22Rv1 (cell line): ENCODE data around the gene PLXNB1.

Experiments
- ZFX ChIP-seq: fragments of 450-650 bp; IDR thresholded peaks from 2 replicates; pipeline ENCODE4 v1.6.1; 2017; ENCODE audit warnings: antibody characterized with exemption, borderline replicate concordance
- TF ChIP-seq, protein P1 (sequence below): fragments of 450-650 bp; IDR thresholded peaks from 2 replicates; pipeline ENCODE4 v1.5.1; 2017; ENCODE audit warnings: mild to moderate bottlenecking

DNA sequence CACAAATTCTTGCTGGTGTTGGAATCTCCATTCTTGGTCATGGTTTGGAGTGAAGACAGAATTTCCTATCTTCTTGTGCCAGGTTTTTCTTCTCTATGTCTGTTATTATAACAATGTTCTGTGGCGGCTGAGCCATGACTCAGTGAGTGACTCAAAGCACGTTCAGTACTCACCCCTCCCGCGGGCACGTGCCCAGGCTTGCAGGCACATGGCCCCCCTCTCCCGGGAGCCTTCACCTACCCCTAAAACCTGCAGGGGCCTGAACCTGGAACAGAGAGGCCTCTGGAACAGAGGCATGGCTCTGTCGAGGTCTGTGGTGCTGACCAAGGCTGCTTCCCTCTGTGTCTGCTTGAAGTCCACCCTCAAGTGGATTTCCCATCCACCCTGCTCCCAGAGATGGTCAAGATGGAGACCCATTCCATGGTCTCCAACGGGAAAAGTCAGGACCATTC, 27.6 kb downstream of the PLXNB1 start:
- TF ChIP-seq, protein P1, sequence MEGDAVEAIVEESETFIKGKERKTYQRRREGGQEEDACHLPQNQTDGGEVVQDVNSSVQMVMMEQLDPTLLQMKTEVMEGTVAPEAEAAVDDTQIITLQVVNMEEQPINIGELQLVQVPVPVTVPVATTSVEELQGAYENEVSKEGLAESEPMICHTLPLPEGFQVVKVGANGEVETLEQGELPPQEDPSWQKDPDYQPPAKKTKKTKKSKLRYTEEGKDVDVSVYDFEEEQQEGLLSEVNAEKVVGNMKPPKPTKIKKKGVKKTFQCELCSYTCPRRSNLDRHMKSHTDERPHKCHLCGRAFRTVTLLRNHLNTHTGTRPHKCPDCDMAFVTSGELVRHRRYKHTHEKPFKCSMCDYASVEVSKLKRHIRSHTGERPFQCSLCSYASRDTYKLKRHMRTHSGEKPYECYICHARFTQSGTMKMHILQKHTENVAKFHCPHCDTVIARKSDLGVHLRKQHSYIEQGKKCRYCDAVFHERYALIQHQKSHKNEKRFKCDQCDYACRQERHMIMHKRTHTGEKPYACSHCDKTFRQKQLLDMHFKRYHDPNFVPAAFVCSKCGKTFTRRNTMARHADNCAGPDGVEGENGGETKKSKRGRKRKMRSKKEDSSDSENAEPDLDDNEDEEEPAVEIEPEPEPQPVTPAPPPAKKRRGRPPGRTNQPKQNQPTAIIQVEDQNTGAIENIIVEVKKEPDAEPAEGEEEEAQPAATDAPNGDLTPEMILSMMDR = no peak
- TF ChIP-seq ZFX = no peak
